PC-9 (cell line): ENCODE results near the gene SOAT2. TPM values are rescaled to one million over a fixed set of nuclear protein-coding genes. Genes with fewer than 3 reads are reported as not detected.

Source experiments
- BruUV-seq: library from RNA; stranded (reverse); fragments of 400-500 nt; replicated peaks from 2 replicates; lab custom pipeline; 2021; lab: Mats Ljungman, UMichigan
- CTCF ChIA-PET: fragments of 300-600 bp; sonication (Branson Sonifier 250); formaldehyde crosslinking; loops from one replicate; lab custom pipeline; 2022; ENCODE audit warnings: antibody characterized with exemption; lab: Charles Lee
- POLR2A ChIA-PET: fragments of 300-600 bp; sonication (Branson Sonifier 250); formaldehyde crosslinking; loops from one replicate; lab custom pipeline; 2022; ENCODE audit warnings: antibody characterized with exemption; ENCODE audit not compliant: unreplicated experiment; lab: Charles Lee
- DNase-seq, 2 experiments: peaks; one replicate each; pipeline versions ENCODE4 v3.0.0 to v3.0.0-alpha.2; 2015 to 2022; ENCODE audit warnings: mixed read lengths in 1 of 2
- H2AFZ ChIP-seq: fragments of 200-600 bp; sonication (generic); 2 replicates; pipeline ENCODE4 v1.8.1; 2017; ENCODE audit warnings: antibody characterized with exemption
- H3F3A ChIP-seq: fragments of 200-600 bp; sonication (generic); 2 replicates; pipeline ENCODE4 v1.8.1; 2017; ENCODE audit warnings: antibody characterized with exemption, mild to moderate bottlenecking, low read depth; ENCODE audit not compliant: insufficient read depth
- H3K27ac ChIP-seq: fragments of 200-600 bp; sonication (generic); 2 replicates; pipeline ENCODE4 v1.6.1; 2016; ENCODE audit warnings: mixed run types
- H3K27me3 ChIP-seq: fragments of 200-600 bp; sonication (generic); 2 replicates; pipeline ENCODE4 v1.6.1; 2016; ENCODE audit warnings: low read depth, mixed run types; ENCODE audit not compliant: insufficient read depth
- H3K36me3 ChIP-seq: fragments of 200-600 bp; sonication (generic); 2 replicates; pipeline ENCODE4 v1.6.1; 2016; ENCODE audit warnings: low read depth, mixed run types
- H3K4me1 ChIP-seq: fragments of 200-600 bp; sonication (generic); replicated peaks from 2 replicates; pipeline ENCODE4 v1.6.1; 2016; ENCODE audit warnings: mixed run types; ENCODE audit not compliant: insufficient read depth
- H3K4me2 ChIP-seq: fragments of 200-600 bp; sonication (generic); 2 replicates; pipeline ENCODE4 v1.6.1; 2017; ENCODE audit warnings: mixed run types
- H3K4me3 ChIP-seq: fragments of 200-600 bp; sonication (generic); 2 replicates; pipeline ENCODE4 v1.6.1; 2016; ENCODE audit warnings: mixed run types
- H3K79me2 ChIP-seq: fragments of 200-600 bp; sonication (generic); 2 replicates; pipeline ENCODE4 v1.6.1; 2017; ENCODE audit warnings: low read depth, mixed run types
- H3K9me2 ChIP-seq: fragments of 200-600 bp; sonication (generic); 2 replicates; pipeline ENCODE4 v1.8.1; 2017; ENCODE audit warnings: mild to moderate bottlenecking; ENCODE audit not compliant: insufficient read depth
- H3K9me3 ChIP-seq: fragments of 200-600 bp; sonication (generic); 2 replicates; pipeline ENCODE4 v1.8.1; 2016; ENCODE audit warnings: low read depth; ENCODE audit not compliant: insufficient read depth
- H4K20me1 ChIP-seq: fragments of 200-600 bp; sonication (generic); 2 replicates; pipeline ENCODE4 v1.8.1; 2017; ENCODE audit not compliant: insufficient read depth
- CTCF ChIP-seq: fragments of 200-600 bp; sonication (generic); conservative IDR thresholded peaks from 2 replicates; pipeline ENCODE4 v1.6.1; 2017; ENCODE audit warnings: mixed run types, antibody characterized with exemption, mild to moderate bottlenecking, moderate library complexity
- EZH2 ChIP-seq: fragments of 200-600 bp; sonication (generic); IDR thresholded peaks from 2 replicates; pipeline ENCODE4 v1.8.0; 2017; ENCODE audit warnings: antibody characterized with exemption, low read depth
- intact Hi-C: fragments of 100-400 bp; cut with micrococcal nuclease; formaldehyde crosslinking; loops from one replicate; pipeline ENCODE4 v1.10.0; 2022; ENCODE audit not compliant: unreplicated experiment
- total RNA-seq: library from RNA; stranded (reverse); gene quantifications from 2 replicates; pipeline ENCODE4 v1.2.3, GENCODE V29; 2021

The SOAT2 gene
- total RNA-seq, 1 experiment from 2014 or later, result 0.79 TPM

DNA sequence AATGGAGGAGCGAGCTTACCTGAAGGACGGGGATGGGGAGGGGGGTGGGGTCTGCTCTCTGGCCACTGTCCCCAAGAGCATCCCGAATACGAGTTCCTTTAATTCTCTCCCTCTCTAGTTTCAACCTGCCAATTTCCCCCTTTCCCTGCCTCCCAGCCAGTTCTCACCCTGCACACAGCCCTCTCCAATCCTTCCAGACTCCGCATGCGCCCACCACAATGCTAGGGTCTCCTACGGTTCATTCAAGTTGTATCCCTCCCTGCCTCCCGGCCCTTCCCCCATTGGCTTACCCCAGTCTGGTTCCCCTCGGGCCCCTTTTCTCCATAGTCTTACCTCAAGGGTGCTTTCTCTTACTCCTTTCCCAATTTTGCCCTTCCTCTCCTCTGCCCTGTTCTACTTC is 6.5 kb upstream of the SOAT2 start:
- no peaks in the 10 kb centered on the region for H3K9me3 ChIP-seq
- H3K4me3 ChIP-seq, result peak overlapping the region; percentile 96

GRCh38 chr12:53097207-53097563 is 6.1 kb upstream of the SOAT2 start:
- POLR2A ChIA-PET, result interaction anchor here (0.6 kb wide), 1 partner anchor 29 kb away, joined by 3 read pairs; no protein-coding TSS in a partner anchor

More for the DNA sequence above, 6.5 kb upstream of the SOAT2 start:
- no peak for DNase-seq
- no TSS peak for BruUV-seq
- no peak for TF ChIP-seq EZH2
- TF ChIP-seq CTCF, result no peak
- H3K79me2 ChIP-seq, result no peaks in the 10 kb centered on the region; the same call in 1 of the 2 replicates
- H3K4me1 ChIP-seq, result peaks cover 22% of the 10 kb centered on the region
- H4K20me1 ChIP-seq, result no peaks in the 10 kb centered on the region
- 0 out of 2 replicates have a peak, but pooled peaks cover 6% of the 10 kb centered on the region for H3K36me3 ChIP-seq
- no peaks in the 10 kb centered on the region for H3K27me3 ChIP-seq
- no peaks in the 10 kb centered on the region for H3K9me2 ChIP-seq
- CTCF ChIA-PET, result interaction anchor here (0.7 to 3.4 kb wide), 3 partner anchors 17 to 176 kb away, joined by 3 to 16 read pairs (median 5); partner anchors contain the start of gene SPRYD3
- H3K4me2 ChIP-seq, result peak overlapping the region; percentile 87
- peaks cover 33% of the 10 kb centered on the region; the same call in 1 of the 2 replicates for H3F3A ChIP-seq
- no peak overlapping the region; the same call in 1 of the 2 replicates for H3K27ac ChIP-seq
- intact Hi-C loops, result no loop called here
- peak overlapping the region; percentile 96; the same call in 1 of the 2 replicates for H2AFZ ChIP-seq
- POLR2A ChIA-PET, result interaction anchor here (0.6 kb wide), 1 partner anchor 29 kb away, joined by 3 read pairs; no protein-coding TSS in a partner anchor

More at GRCh38 chr12:53097207-53097563, 6.1 kb upstream of the SOAT2 start:
- Histone ChIP-seq H3K79me2 (no peaks in the 10 kb centered on the region; the same call in 1 of the 2 replicates), H3K9me2 (no peaks in the 10 kb centered on the region), H2AFZ (peak overlapping the region; percentile 96), H3K27ac (peak overlapping the region; percentile 87), H3K4me3 (peak overlapping the region; percentile 96), H3K27me3 (no peaks in the 10 kb centered on the region), H4K20me1 (no peaks in the 10 kb centered on the region), H3K9me3 (no peaks in the 10 kb centered on the region), H3K4me1 (peaks cover 22% of the 10 kb centered on the region), H3K4me2 (peak overlapping the region; percentile 87), H3F3A (peaks cover 33% of the 10 kb centered on the region; the same call in 1 of the 2 replicates), H3K36me3 (0 out of 2 replicates have a peak, but pooled peaks cover 6% of the 10 kb centered on the region)
- no TSS peak for BruUV-seq
- no peak for DNase-seq
- TF ChIP-seq EZH2 (no peak), CTCF (no peak)
- CTCF ChIA-PET, result interaction anchor here (0.7 to 3.4 kb wide), 3 partner anchors 17 to 175 kb away, joined by 3 to 16 read pairs (median 5); partner anchors contain the start of gene SPRYD3
- intact Hi-C loops, result no loop called here
